ENCODE measurements around the gene KLHL25.

The KLHL25 gene

DNA sequence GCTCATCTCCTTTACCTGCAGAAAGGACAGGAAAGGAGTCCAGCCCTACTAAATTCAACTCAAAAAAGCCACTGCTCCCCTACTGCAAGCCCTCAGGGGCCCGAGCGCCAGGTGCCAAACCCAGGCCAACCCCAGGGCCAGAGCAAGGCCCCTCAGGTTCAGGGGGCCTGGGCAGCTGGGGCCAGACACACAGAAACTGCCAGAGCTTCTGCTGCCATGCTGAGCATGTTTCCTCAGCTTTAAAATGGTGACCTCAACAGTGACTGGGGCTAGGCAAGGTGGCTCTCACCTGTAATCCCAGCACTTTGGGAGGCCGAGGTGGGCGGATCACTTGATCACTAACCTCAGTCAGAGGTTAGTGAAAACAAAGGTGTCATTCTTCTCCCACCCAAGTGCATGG is 38.8 kb downstream of the KLHL25 start:
- H3K27me3 ChIP-seq (ENCODE audit: control insufficient read depth, low read length) = no peaks in the 10 kb centered on the region
- no peaks in the 10 kb centered on the region for H3K9me3 ChIP-seq (ENCODE audit: control insufficient read depth, insufficient read depth, low read length)
- H3K79me2 ChIP-seq (ENCODE audit: control insufficient read depth, low read length) = no peaks in the 10 kb centered on the region
- no peaks in the 10 kb centered on the region for H3K9me2 ChIP-seq (replicated peaks; ENCODE audit: control insufficient read depth, low read length)
- no peak overlapping the region for H3K4me3 ChIP-seq (ENCODE audit: low read length)
- H3K4me1 ChIP-seq (ENCODE audit: control insufficient read depth, low read length) = no peaks in the 10 kb centered on the region
- H4K20me1 ChIP-seq (ENCODE audit: control insufficient read depth, insufficient read depth, low read depth, low read length) = no peaks in the 10 kb centered on the region
- no peak overlapping the region for H3K4me2 ChIP-seq (ENCODE audit: low read length)
- H3F3A ChIP-seq (ENCODE audit: control insufficient read depth, insufficient read depth) = no peaks in the 10 kb centered on the region
- H3K27ac ChIP-seq (ENCODE audit: low read depth, low read length) = no peak overlapping the region
- H3K36me3 ChIP-seq (ENCODE audit: control insufficient read depth, low read length) = no peaks in the 10 kb centered on the region
- no peak for TF ChIP-seq EZH2phosphoT487 (IDR thresholded peaks at IDR 0.05; ENCODE audit: borderline replicate concordance, low read length)
- TF ChIP-seq, protein P1, sequence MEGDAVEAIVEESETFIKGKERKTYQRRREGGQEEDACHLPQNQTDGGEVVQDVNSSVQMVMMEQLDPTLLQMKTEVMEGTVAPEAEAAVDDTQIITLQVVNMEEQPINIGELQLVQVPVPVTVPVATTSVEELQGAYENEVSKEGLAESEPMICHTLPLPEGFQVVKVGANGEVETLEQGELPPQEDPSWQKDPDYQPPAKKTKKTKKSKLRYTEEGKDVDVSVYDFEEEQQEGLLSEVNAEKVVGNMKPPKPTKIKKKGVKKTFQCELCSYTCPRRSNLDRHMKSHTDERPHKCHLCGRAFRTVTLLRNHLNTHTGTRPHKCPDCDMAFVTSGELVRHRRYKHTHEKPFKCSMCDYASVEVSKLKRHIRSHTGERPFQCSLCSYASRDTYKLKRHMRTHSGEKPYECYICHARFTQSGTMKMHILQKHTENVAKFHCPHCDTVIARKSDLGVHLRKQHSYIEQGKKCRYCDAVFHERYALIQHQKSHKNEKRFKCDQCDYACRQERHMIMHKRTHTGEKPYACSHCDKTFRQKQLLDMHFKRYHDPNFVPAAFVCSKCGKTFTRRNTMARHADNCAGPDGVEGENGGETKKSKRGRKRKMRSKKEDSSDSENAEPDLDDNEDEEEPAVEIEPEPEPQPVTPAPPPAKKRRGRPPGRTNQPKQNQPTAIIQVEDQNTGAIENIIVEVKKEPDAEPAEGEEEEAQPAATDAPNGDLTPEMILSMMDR (IDR thresholded peaks at IDR 0.05; ENCODE audit: low read depth, low read length, poor library complexity, severe bottlenecking) = no peak

DNA sequence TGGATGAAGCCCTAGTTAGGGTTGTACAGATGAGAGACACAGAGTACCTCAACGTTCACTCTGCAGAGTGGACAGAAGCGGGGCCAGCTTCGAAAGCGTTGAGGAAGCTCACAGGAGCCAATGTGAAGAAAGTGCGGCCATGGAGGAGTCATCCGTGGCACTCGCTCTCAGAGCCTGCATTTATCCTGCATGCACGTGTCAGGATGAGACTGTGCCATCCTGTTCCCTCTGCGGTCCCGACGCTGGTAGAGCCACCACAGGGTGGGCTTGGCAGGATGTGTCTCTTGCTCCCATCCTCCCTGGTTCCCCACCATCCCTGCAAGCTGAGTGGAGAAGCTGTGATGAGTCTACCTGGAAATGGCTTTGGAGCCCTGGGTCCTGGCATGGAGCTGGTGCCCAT is 39.3 kb downstream of the KLHL25 start:
- H4K20me1 ChIP-seq (ENCODE audit: control insufficient read depth, insufficient read depth, low read depth, low read length) = no peaks in the 10 kb centered on the region
- H3K4me2 ChIP-seq (ENCODE audit: low read length) = no peak overlapping the region
- H3K9me3 ChIP-seq (ENCODE audit: control insufficient read depth, insufficient read depth, low read length) = no peaks in the 10 kb centered on the region
- H3K9me2 ChIP-seq (replicated peaks; ENCODE audit: control insufficient read depth, low read length) = no peaks in the 10 kb centered on the region
- H3K4me3 ChIP-seq (ENCODE audit: low read length) = no peak overlapping the region
- no peaks in the 10 kb centered on the region for H3K79me2 ChIP-seq (ENCODE audit: control insufficient read depth, low read length)
- no peaks in the 10 kb centered on the region for H3K4me1 ChIP-seq (ENCODE audit: control insufficient read depth, low read length)
- TF ChIP-seq EZH2phosphoT487 (IDR thresholded peaks at IDR 0.05; ENCODE audit: borderline replicate concordance, low read length) = no peak
- TF ChIP-seq, protein P1 (IDR thresholded peaks at IDR 0.05; ENCODE audit: low read depth, low read length, poor library complexity, severe bottlenecking) = no peak
- H3K27me3 ChIP-seq (ENCODE audit: control insufficient read depth, low read length) = no peaks in the 10 kb centered on the region
- H3F3A ChIP-seq (ENCODE audit: control insufficient read depth, insufficient read depth) = no peaks in the 10 kb centered on the region
- no peak overlapping the region for H3K27ac ChIP-seq (ENCODE audit: low read depth, low read length)
- H3K36me3 ChIP-seq (ENCODE audit: control insufficient read depth, low read length) = no peaks in the 10 kb centered on the region

DNA sequence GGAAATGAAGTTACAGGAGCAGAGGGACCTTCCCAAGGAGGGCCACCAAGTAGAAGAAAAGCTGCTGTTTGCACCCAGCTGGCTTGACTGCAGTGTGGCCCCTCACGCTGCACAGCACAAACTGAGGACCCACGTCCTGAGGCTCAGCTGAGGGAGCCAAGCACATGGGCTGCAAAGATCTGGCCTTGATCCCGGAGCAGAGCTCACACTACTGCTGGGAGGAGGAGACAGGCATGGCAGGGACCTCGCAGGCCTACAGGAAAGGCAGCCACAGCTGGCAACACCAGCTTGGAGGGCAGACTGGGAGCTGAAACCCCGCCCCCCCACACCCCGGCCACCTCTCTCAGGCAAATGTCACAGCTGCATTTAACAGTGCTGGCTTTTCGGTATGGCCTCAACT is 39.7 kb downstream of the KLHL25 start:
- no peaks in the 10 kb centered on the region for H3K4me1 ChIP-seq (ENCODE audit: control insufficient read depth, low read length)
- no peaks in the 10 kb centered on the region for H3K9me3 ChIP-seq (ENCODE audit: control insufficient read depth, insufficient read depth, low read length)
- no peaks in the 10 kb centered on the region for H3K9me2 ChIP-seq (replicated peaks; ENCODE audit: control insufficient read depth, low read length)
- no peak for TF ChIP-seq EZH2phosphoT487 (IDR thresholded peaks at IDR 0.05; ENCODE audit: borderline replicate concordance, low read length)
- TF ChIP-seq, protein P1 (IDR thresholded peaks at IDR 0.05; ENCODE audit: low read depth, low read length, poor library complexity, severe bottlenecking) = no peak
- H4K20me1 ChIP-seq (ENCODE audit: control insufficient read depth, insufficient read depth, low read depth, low read length) = no peaks in the 10 kb centered on the region
- no peaks in the 10 kb centered on the region for H3K36me3 ChIP-seq (ENCODE audit: control insufficient read depth, low read length)
- H3K4me3 ChIP-seq (ENCODE audit: low read length) = no peak overlapping the region
- no peak overlapping the region for H3K4me2 ChIP-seq (ENCODE audit: low read length)
- H3K27me3 ChIP-seq (ENCODE audit: control insufficient read depth, low read length) = no peaks in the 10 kb centered on the region
- H3K79me2 ChIP-seq (ENCODE audit: control insufficient read depth, low read length) = no peaks in the 10 kb centered on the region
- H3F3A ChIP-seq (ENCODE audit: control insufficient read depth, insufficient read depth) = no peaks in the 10 kb centered on the region
- no peak overlapping the region for H3K27ac ChIP-seq (ENCODE audit: low read depth, low read length)

Measured in DOHH2 (cell line).